Measurements from ENCODE around the gene CCDC18.

- no peak for TF ChIP-seq CREB5 (CRISPR knock-in tag; IDR thresholded peaks at IDR 0.05; ENCODE audit: low read depth)
- TF ChIP-seq PPARA (CRISPR knock-in tag; IDR thresholded peaks at IDR 0.05; ENCODE audit: borderline replicate concordance), result no peak
- TF ChIP-seq OSR1 (CRISPR knock-in tag; IDR thresholded peaks at IDR 0.05), result no peak
- TF ChIP-seq ZFP3 (CRISPR knock-in tag; IDR thresholded peaks at IDR 0.05), result no peak
Observed at GRCh38 chr1:93313026-93313425, 132.5 kb downstream of the CCDC18 start.
